GM21786 (cell line): Measurements from ENCODE around the gene TUBGCP5.
A peak's percentile ranks its signal among the peaks of the same experiment; 100 is the strongest.

Experiments used
- ATAC-seq: cut with Tn5 transposase; IDR thresholded peaks from one replicate; pipeline ENCODE4 v1.9.1; 2021; ENCODE audit not compliant: unreplicated experiment

The TUBGCP5 gene

GRCh38 chr15:22979238-22980188, 59.9 kb downstream of the TUBGCP5 start:
- ATAC-seq: peak; percentile 42

GRCh38 chr15:22978691-22979237, 60.6 kb downstream of the TUBGCP5 start:
- ATAC-seq: peak; percentile 37

GRCh38 chr15:22974745-22975144, 64.6 kb downstream of the TUBGCP5 start:
- ATAC-seq: no peak

DNA sequence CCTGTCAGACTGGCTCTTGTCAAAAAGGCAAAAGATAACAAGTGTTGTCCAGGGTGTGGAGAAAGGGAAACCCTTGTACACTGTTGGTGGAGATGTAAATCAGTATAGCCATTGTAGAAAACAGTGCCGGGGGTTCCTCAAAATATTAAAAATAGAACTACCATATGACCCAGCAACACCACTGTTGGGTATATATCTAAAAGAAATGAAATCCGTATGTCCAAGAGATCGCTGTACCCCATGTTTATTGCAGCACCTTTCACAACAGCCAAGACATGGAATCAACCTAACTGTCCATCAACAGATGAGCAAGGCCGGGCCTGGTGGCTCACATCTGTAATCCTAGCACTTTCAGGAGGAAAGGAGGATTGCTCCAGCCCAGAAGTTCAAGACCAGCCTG, 65.4 kb downstream of the TUBGCP5 start:
- ATAC-seq: no peak

- peak; percentile 65 for ATAC-seq
These were observed 66.1 kb downstream of the TUBGCP5 start for GRCh38 chr15:22973286-22973685.

DNA sequence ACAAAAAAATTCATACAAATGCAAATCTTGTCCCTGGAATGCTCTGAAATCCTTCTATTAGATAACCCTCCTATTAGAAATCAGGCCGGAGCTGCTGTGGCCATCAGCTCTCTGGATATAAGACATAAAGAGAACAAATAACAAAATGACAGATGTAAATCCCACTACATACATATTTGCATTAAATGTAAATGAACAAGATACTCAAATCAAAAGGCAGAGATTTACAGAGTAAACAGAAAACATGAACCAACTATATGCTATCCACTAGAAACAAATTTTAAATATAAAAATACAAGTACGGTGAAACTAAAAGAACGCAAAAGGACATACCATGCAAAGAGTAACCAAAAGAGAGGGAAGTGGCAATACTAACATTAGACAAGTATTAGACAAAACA, 69.9 kb downstream of the TUBGCP5 start:
- no peak for ATAC-seq

DNA sequence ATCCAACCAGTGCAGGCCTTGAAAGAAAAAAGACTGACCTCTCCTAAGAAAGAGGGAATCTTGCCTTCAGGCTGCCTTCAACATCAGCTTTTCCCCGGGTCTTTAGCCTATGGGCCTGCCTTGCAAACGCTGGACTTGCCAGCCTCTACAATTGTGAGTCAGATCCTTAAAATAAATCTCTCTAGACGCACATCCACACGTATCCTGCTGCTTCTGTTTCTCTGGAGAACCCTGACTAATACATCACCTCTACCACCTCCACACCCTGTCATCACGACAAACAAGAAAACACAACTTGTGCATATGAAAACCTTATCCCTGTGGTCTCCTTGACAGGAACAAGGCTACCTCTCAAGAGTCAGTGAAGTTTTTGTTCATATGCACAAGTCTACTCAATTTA, 71.0 kb downstream of the TUBGCP5 start:
- no peak for ATAC-seq

DNA sequence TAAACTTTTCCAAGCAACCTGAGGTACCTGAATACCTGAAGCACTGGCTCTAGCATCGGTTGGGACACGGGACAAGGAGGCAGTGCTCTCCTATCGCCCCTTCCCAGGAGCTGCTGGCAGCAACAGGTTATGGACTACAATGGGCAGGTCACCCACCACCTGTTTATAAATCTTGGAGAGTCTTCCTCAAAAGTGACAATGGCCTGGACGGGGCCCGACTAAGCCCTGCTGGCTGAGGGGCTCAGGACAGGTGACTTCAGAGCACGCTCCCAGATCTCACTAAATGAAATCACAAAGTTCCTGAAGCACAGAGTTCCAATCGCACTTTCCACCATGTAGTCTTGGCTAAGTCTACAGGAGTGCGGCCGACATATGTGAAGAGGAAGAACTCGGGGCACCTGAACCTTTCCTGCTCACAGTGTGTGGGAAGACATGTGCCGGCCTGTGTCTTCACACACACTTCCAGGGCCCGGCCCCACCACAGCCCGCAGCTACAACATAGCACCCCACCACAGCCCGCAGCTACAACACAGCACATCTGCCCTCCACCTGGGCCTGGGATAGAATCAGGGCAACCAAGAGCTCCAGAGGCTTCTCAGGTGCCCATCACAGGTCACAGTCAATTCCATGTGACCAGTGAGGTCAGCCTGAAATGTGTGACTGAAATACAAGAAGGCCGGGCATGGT, 72.1 kb downstream of the TUBGCP5 start:
- no peak for ATAC-seq

GRCh38 chr15:22966321-22967083, 72.9 kb downstream of the TUBGCP5 start:
- ATAC-seq: no peak

- ATAC-seq: no peak
These were observed 75.7 kb downstream of the TUBGCP5 start for GRCh38 chr15:22963641-22964040.

- ATAC-seq: no peak
These were observed 76.8 kb downstream of the TUBGCP5 start for GRCh38 chr15:22962611-22963010.

GRCh38 chr15:22961762-22962161, 77.6 kb downstream of the TUBGCP5 start:
- no peak for ATAC-seq

GRCh38 chr15:22960556-22960955, 78.8 kb downstream of the TUBGCP5 start:
- no peak for ATAC-seq

DNA sequence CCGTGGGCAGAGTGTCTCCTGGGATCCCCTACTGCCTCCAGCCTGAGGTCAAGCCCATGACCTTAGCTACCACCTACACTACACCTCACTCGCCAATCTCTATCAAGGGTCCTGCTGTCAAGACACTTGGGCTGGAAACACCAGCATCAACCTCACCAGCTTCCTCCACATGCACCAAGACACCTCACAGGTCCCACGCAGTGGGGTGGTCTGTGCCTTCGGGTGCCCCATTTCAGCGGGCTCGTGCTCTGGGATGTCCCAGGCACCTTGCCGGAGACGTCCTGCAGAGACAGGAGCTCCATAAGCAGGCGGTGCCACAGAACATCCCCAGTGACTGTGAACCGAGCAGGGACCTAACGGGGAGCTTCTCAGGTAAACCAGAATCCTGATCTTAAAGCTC, 79.2 kb downstream of the TUBGCP5 start:
- ATAC-seq: no peak

DNA sequence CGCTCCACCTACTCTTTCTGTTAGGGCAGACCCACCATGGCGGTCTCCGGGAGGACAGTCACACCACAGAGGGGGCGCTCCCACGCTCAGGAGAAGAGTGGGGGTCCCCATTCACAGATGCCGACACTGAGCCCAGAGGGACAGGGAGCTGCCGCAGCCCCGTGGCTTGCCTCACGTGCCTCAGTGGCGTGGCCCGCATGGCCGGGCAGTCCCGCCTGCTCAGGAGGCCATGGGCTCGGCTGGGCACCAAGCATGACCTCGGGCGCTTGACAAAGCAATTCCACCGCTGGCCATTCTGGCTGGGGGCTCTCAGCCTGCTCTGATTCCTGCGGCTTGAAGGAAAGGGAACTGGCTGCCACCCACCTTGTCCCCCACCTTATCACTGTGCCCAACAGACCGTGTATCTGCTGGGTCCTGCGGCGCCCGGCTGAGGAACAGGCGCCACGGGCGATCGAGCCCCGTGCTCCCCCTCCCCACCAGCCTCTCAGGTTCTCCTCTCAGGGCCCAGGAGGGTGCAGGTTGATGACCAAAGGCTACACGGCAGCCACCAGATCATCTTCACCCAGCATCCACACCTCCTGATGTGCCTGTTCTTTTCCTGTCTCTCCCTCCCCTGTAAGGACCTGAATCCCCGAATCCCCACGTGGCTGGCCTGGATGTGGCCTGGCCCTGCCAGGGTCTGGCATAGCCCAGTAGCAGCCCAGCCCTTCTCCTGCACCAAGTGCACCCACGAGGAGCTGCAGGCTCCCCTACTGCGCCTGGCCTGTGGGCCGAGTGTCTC, 79.9 kb downstream of the TUBGCP5 start:
- ATAC-seq: no peak

- ATAC-seq: peak; percentile 72
These were observed 80.7 kb downstream of the TUBGCP5 start for GRCh38 chr15:22958487-22959280.

- no peak for ATAC-seq
These were observed 82.5 kb downstream of the TUBGCP5 start for GRCh38 chr15:22956978-22957260.

DNA sequence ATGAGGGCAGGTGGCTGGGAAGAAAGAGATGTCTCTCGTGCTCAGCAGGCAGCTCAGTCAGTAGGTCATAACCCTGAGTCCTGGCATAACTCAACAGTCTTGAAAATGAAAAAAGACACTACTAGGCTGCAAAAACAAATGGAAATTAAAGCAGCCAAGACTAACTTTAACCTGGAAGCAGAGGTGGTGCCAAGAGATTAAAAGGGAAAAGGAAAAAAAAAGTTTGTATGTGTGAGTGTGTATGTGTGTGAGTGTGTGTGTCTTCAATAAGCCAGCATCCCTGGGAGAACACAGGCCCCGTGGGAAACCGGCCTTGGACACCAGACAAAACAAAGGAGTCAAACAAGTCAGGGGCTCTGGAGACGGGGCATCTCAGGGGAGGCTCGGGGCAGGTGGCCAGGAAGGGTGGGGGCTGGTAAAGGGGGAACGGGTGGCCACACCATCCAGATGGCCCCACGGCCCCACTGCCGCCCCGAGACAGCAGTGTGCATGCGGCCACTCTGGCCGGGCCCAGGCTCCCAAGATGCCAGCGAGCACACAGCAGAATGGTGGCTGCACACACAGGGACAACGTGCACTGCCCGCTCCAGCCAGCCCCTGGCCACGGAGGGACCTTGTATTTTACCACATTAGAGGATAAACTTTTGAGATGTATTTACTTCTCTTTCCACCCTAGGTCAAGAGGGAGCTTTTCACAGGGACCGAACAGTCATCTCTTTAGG, 83.0 kb downstream of the TUBGCP5 start:
- ATAC-seq: no peak

- ATAC-seq: no peak
These were observed 83.7 kb downstream of the TUBGCP5 start for GRCh38 chr15:22955544-22956119.
